Fibroblast of the conjunctiva (primary cell): ENCODE results near the gene PFN2.

Source experiments
- DNase-seq: peaks from one replicate; pipeline ENCODE4 v3.0.0-alpha.2; 2010; ENCODE audit warnings: low read depth

The PFN2 gene

DNA sequence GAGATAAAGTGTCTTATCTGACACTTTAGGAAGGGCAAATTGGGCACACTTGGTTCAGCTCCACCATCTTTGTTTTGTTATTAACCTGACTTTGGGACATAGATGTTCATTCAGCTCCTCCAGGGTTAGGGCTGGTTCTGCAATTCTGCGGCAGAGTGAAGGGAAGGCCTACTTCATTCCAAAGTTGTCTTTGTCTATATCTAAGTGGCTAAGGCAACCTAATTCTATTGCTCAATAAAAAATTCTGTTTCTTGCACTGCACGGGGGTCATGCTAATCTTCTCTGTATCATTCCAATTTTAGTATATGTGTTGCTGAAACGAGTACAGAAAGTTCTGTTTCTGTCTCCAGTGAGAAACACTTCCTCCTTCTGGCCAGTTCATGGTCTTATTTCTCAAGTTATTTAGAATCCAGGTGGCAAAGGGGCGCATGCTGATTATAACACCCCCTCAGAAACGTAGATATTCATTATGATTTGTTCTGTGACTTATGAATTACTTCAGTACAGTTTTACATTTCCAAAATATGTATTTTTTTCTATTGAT is 53.5 kb downstream of the PFN2 start:
- DNase-seq, result no peak
